GM12878 (cell line): ENCODE results near the gene PDE7B. TPM values are rescaled to one million over a fixed set of nuclear protein-coding genes. Genes with fewer than 3 reads are reported as not detected.

Source experiments
- ASH2L ChIP-seq: fragments of 300-600, 200-600 bp; sonication (generic); IDR thresholded peaks from 2 replicates; pipeline ENCODE4 v1.6.1; 2017; ENCODE audit warnings: low read depth, mild to moderate bottlenecking, borderline replicate concordance
- CEBPB ChIP-seq, 2 experiments: fragments of 150-350 bp in 1 of 2; IDR thresholded peaks; 2 replicates each; pipeline ENCODE4 v1.6.1; 2012 to 2014; ENCODE audit warnings: low read depth in 2 of 2, low read length in 2 of 2, borderline replicate concordance in 1 of 2, inconsistent platforms in 1 of 2
- CREM ChIP-seq: IDR thresholded peaks from 2 replicates; pipeline ENCODE4 v1.6.1; 2014; ENCODE audit warnings: antibody characterized with exemption, low read depth
- EP300 ChIP-seq, 2 experiments: fragments of 150-350 bp in 1 of 2; IDR thresholded peaks; 2 replicates each; pipeline ENCODE4 v1.6.1; 2011 to 2012; ENCODE audit warnings: low read depth in 2 of 2, low read length in 2 of 2, borderline replicate concordance in 1 of 2, improper control_type of control experiment in 1 of 2, inconsistent platforms in 1 of 2; ENCODE audit not compliant: control insufficient read depth in 1 of 2
- IKZF1 ChIP-seq: fragments of 450-650 bp; conservative IDR thresholded peaks from 2 replicates; pipeline ENCODE4 v1.6.1; 2017; ENCODE audit warnings: antibody characterized with exemption, mild to moderate bottlenecking
- MEF2B ChIP-seq: fragments of 450-650 bp; IDR thresholded peaks from 2 replicates; pipeline ENCODE4 v1.6.1; 2018; ENCODE audit warnings: mild to moderate bottlenecking, moderate library complexity; ENCODE audit not compliant: partially characterized antibody, poor library complexity, severe bottlenecking
- NFIC ChIP-seq: IDR thresholded peaks from 2 replicates; pipeline ENCODE4 v1.6.1; 2012; ENCODE audit warnings: low read depth, mild to moderate bottlenecking, inconsistent platforms, low read length, moderate library complexity
- PAX5 ChIP-seq: IDR thresholded peaks from 2 replicates; pipeline ENCODE4 v1.6.1; 2011; ENCODE audit warnings: low read depth, low read length, borderline replicate concordance
- PML ChIP-seq: IDR thresholded peaks from 2 replicates; pipeline ENCODE4 v1.6.1; 2012; ENCODE audit warnings: low read length, inconsistent platforms
- POLR2A ChIP-seq: IDR thresholded peaks from 2 replicates; pipeline ENCODE4 v1.6.1; 2011; ENCODE audit warnings: low read depth, mild to moderate bottlenecking, low read length
- SMAD5 ChIP-seq: IDR thresholded peaks from 2 replicates; pipeline ENCODE4 v1.6.1; 2016; ENCODE audit warnings: antibody characterized with exemption, low read depth
- STAT1 ChIP-seq: fragments of 450-650 bp; conservative IDR thresholded peaks from 2 replicates; pipeline ENCODE4 v1.6.1; 2014; ENCODE audit warnings: antibody characterized with exemption, mild to moderate bottlenecking
- TARDBP ChIP-seq: IDR thresholded peaks from 2 replicates; pipeline ENCODE4 v1.6.1; 2016; ENCODE audit warnings: borderline replicate concordance
- WRNIP1 ChIP-seq: IDR thresholded peaks from 2 replicates; pipeline ENCODE4 v1.6.1; 2011; ENCODE audit warnings: low read depth, low read length, improper control_type of control experiment, borderline replicate concordance
- ZNF274 ChIP-seq: IDR thresholded peaks from one replicate; pipeline ENCODE4 v1.8.0; 2011; ENCODE audit not compliant: insufficient read length, insufficient read depth
- polyA plus RNA-seq, 11 experiments: library from polyadenylated mRNA; depleted of rRNA in 4 of 11; unstranded in 6 of 11; stranded (reverse) in 5 of 11; fragments of >200 nt; fragmentation: Nextera tagmentation in 4 of 11; fragmentation: Illumina TruSeq in 1 of 11; extraction: Ambion mirVana in 4 of 11; extraction: Trizol in 1 of 11; gene quantifications; 1 replicate in 1 of 11; 2 replicates in 10 of 11; pipeline versions ENCODE4 v1.2.1 to v1.2.3, GENCODE V29; 2011 to 2016; ENCODE audit warnings: inconsistent platforms in 2 of 11, missing spikeins in 2 of 11, low read depth in 1 of 11
- total RNA-seq, 4 experiments: library from RNA; depleted of rRNA in 3 of 4; stranded (reverse); fragments of >200 nt in 3 of 4; fragmentation: Illumina TruSeq in 1 of 4; extraction: Trizol in 1 of 4; gene quantifications; 2 replicates each; pipeline versions ENCODE4 v1.2.1 to v1.2.3, GENCODE V29; 2013 to 2021
- TF ChIP-seq, protein P1 (sequence below): fragments of 450-650 bp; IDR thresholded peaks from 2 replicates; pipeline ENCODE4 v1.6.1; 2016; ENCODE audit warnings: mild to moderate bottlenecking, moderate library complexity, borderline replicate concordance
- TF ChIP-seq, protein P2 (sequence below): fragments of 450-650 bp; IDR thresholded peaks from 2 replicates; pipeline ENCODE4 v1.6.1; 2018; ENCODE audit warnings: mild to moderate bottlenecking, low read depth, moderate library complexity; ENCODE audit not compliant: partially characterized antibody
- TF ChIP-seq, protein P3 (sequence below): IDR thresholded peaks from 2 replicates; pipeline ENCODE4 v1.6.1; 2011; ENCODE audit warnings: borderline replicate concordance, low read depth, mild to moderate bottlenecking, moderate library complexity, mixed read lengths, low read length; ENCODE audit not compliant: insufficient read depth; ENCODE audit errors: extremely low read length
- TF ChIP-seq, protein P4 (sequence below): fragments of 450-650 bp; conservative IDR thresholded peaks from 2 replicates; pipeline ENCODE4 v1.6.1; 2017; ENCODE audit warnings: mild to moderate bottlenecking, moderate library complexity

Gene PDE7B
- total and polyA plus RNA-seq, 10 of the 15 experiments (the other 5 are each of a cell fraction or from before 2014, with no cell fraction given) = not detected

DNA sequence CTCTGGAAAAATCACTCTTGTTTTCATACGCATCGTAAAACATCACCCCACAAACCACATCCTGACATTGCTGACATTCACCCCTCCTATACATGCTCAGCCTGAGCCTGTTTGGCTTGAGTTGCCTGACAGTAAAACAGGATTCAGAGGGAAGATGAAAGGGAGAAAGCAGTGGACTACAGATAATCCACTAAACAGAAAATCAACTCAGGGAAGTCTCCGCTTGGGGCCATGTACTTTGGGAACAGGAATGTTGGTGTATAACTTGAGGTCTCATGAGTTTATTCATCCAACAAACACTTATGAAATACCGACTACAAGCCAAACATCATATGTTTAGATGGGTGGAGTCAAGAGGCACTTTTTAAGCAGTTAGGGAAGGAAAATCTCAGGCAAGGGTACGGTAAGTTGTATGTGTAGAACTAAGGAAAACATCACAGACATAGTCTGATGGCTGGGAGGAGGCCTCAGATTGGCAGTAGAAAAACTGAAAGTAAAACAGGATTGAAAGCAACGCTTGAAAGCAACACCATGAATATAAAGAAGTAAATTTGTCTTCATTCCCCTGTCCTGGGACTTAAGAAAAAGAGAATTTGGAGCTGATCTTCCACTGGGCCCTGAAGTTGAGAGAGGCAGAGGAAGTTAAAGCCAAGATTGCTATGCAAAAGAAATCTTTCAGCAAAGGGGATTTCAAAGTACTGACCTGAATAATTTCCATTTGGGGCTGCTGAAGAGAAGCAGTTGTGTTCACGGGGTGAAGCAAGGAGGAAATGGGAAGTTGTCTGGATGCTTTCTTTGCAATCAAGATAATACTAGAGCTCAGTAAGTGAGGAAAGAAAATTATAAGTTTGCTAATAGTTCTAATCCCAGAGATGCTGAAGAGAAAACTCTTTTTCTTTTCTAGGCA lies 28.8 kb downstream of the PDE7B start (continued):
- TF ChIP-seq, protein P1, sequence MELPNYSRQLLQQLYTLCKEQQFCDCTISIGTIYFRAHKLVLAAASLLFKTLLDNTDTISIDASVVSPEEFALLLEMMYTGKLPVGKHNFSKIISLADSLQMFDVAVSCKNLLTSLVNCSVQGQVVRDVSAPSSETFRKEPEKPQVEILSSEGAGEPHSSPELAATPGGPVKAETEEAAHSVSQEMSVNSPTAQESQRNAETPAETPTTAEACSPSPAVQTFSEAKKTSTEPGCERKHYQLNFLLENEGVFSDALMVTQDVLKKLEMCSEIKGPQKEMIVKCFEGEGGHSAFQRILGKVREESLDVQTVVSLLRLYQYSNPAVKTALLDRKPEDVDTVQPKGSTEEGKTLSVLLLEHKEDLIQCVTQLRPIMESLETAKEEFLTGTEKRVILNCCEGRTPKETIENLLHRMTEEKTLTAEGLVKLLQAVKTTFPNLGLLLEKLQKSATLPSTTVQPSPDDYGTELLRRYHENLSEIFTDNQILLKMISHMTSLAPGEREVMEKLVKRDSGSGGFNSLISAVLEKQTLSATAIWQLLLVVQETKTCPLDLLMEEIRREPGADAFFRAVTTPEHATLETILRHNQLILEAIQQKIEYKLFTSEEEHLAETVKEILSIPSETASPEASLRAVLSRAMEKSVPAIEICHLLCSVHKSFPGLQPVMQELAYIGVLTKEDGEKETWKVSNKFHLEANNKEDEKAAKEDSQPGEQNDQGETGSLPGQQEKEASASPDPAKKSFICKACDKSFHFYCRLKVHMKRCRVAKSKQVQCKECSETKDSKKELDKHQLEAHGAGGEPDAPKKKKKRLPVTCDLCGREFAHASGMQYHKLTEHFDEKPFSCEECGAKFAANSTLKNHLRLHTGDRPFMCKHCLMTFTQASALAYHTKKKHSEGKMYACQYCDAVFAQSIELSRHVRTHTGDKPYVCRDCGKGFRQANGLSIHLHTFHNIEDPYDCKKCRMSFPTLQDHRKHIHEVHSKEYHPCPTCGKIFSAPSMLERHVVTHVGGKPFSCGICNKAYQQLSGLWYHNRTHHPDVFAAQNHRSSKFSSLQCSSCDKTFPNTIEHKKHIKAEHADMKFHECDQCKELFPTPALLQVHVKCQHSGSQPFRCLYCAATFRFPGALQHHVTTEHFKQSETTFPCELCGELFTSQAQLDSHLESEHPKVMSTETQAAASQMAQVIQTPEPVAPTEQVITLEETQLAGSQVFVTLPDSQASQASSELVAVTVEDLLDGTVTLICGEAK = no peak
- TF ChIP-seq STAT1 = no peak
- no peak for TF ChIP-seq SMAD5
- no peak for TF ChIP-seq WRNIP1
- TF ChIP-seq NFIC = peak; percentile 52; the same call in 1 of the 2 replicates
- peak; percentile 26 to 40; a peak in 1 of 4 replicates for TF ChIP-seq EP300 (IDR thresholded peaks at IDR 0.05; ENCODE audit: borderline replicate concordance in 1 of 2, control insufficient read depth in 1 of 2, low read depth in 2 of 2, low read length in 2 of 2)
- 0 out of 2 replicates have a peak, but pooled peaks have one; percentile 18 for TF ChIP-seq POLR2A
- TF ChIP-seq ZNF274 = no peak
- TF ChIP-seq, protein P2, sequence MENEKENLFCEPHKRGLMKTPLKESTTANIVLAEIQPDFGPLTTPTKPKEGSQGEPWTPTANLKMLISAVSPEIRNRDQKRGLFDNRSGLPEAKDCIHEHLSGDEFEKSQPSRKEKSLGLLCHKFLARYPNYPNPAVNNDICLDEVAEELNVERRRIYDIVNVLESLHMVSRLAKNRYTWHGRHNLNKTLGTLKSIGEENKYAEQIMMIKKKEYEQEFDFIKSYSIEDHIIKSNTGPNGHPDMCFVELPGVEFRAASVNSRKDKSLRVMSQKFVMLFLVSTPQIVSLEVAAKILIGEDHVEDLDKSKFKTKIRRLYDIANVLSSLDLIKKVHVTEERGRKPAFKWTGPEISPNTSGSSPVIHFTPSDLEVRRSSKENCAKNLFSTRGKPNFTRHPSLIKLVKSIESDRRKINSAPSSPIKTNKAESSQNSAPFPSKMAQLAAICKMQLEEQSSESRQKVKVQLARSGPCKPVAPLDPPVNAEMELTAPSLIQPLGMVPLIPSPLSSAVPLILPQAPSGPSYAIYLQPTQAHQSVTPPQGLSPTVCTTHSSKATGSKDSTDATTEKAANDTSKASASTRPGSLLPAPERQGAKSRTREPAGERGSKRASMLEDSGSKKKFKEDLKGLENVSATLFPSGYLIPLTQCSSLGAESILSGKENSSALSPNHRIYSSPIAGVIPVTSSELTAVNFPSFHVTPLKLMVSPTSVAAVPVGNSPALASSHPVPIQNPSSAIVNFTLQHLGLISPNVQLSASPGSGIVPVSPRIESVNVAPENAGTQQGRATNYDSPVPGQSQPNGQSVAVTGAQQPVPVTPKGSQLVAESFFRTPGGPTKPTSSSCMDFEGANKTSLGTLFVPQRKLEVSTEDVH = no peak
- TF ChIP-seq, protein P3, sequence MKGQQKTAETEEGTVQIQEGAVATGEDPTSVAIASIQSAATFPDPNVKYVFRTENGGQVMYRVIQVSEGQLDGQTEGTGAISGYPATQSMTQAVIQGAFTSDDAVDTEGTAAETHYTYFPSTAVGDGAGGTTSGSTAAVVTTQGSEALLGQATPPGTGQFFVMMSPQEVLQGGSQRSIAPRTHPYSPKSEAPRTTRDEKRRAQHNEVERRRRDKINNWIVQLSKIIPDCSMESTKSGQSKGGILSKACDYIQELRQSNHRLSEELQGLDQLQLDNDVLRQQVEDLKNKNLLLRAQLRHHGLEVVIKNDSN = no peak
- no peak for TF ChIP-seq MEF2B
- 0 out of 2 replicates have a peak, but pooled peaks have one; percentile 34 for TF ChIP-seq PML
- peak; percentile 51; the same call in 1 of the 2 replicates for TF ChIP-seq PAX5
- peak; percentile 49; the same call in 1 of the 2 replicates for TF ChIP-seq CREM
- peak; percentile 25; the same call in 1 of the 2 replicates for TF ChIP-seq IKZF1
- 0 out of 2 replicates have a peak, but pooled peaks have one; percentile 62 for TF ChIP-seq ASH2L
- TF ChIP-seq, protein P4, sequence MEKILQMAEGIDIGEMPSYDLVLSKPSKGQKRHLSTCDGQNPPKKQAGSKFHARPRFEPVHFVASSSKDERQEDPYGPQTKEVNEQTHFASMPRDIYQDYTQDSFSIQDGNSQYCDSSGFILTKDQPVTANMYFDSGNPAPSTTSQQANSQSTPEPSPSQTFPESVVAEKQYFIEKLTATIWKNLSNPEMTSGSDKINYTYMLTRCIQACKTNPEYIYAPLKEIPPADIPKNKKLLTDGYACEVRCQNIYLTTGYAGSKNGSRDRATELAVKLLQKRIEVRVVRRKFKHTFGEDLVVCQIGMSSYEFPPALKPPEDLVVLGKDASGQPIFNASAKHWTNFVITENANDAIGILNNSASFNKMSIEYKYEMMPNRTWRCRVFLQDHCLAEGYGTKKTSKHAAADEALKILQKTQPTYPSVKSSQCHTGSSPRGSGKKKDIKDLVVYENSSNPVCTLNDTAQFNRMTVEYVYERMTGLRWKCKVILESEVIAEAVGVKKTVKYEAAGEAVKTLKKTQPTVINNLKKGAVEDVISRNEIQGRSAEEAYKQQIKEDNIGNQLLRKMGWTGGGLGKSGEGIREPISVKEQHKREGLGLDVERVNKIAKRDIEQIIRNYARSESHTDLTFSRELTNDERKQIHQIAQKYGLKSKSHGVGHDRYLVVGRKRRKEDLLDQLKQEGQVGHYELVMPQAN = no peak
- no peak for TF ChIP-seq CEBPB (IDR thresholded peaks at IDR 0.05; ENCODE audit: borderline replicate concordance in 1 of 2, low read depth in 2 of 2, low read length in 2 of 2)
- TF ChIP-seq TARDBP = no peak
